Measurements from ENCODE around the gene ACOXL. TPM values are rescaled to one million over a fixed set of nuclear protein-coding genes. Genes with fewer than 3 reads are reported as not detected.

The ACOXL gene
- total RNA-seq, 1 donor from 2014 or later: not detected

- Histone ChIP-seq H3K36me3 (ENCODE audit: control insufficient read depth in 3 of 3, insufficient read depth in 3 of 3, low read length in 3 of 3) (no peaks in the 10 kb centered on the region), H3K9ac (ENCODE audit: low read depth in 1 of 3, low read length in 3 of 3) (no peak overlapping the region), H3K27me3 (ENCODE audit: control insufficient read depth in 3 of 3, insufficient read depth in 3 of 3, low read length in 3 of 3) (no peaks in the 10 kb centered on the region), H3K4me1 (ENCODE audit: control insufficient read depth in 3 of 3, insufficient read depth in 3 of 3, low read length in 3 of 3) (peaks cover 34 to 45% (median 42%) of the 10 kb centered on the region in 3 donors), H3K4me3 (ENCODE audit: low read length in 3 of 3) (no peak overlapping the region), H3K9me3 (ENCODE audit: control insufficient read depth in 3 of 3, low read length in 3 of 3) (no peaks in the 10 kb centered on the region), H3K27ac (ENCODE audit: low read depth, low read length) (peak overlapping the region; percentile 59)
Observed at GRCh38 chr2:110771547-110772382, 39.4 kb downstream of the ACOXL start.

GRCh38 chr2:110772383-110772755 lies 40.0 kb downstream of the ACOXL start:
- no peaks in the 10 kb centered on the region for H3K9me3 ChIP-seq (ENCODE audit: control insufficient read depth in 3 of 3, low read length in 3 of 3)
- H3K4me1 ChIP-seq (ENCODE audit: control insufficient read depth in 3 of 3, insufficient read depth in 3 of 3, low read length in 3 of 3): peaks cover 34 to 51% (median 48%) of the 10 kb centered on the region in 3 donors
- H3K27ac ChIP-seq (ENCODE audit: low read depth, low read length): no peak overlapping the region
- H3K9ac ChIP-seq (ENCODE audit: low read depth in 1 of 3, low read length in 3 of 3): no peak overlapping the region
- no peaks in the 10 kb centered on the region for H3K36me3 ChIP-seq (ENCODE audit: control insufficient read depth in 3 of 3, insufficient read depth in 3 of 3, low read length in 3 of 3)
- H3K27me3 ChIP-seq (ENCODE audit: control insufficient read depth in 3 of 3, insufficient read depth in 3 of 3, low read length in 3 of 3): no peaks in the 10 kb centered on the region
- H3K4me3 ChIP-seq (ENCODE audit: low read length in 3 of 3): no peak overlapping the region

- peak overlapping the region in 2 of 3 donors; percentile 12 to 68 for H3K9ac ChIP-seq (ENCODE audit: low read depth in 1 of 3, low read length in 3 of 3)
- H3K27me3 ChIP-seq (ENCODE audit: control insufficient read depth in 3 of 3, insufficient read depth in 3 of 3, low read length in 3 of 3): no peaks in the 10 kb centered on the region
- H3K9me3 ChIP-seq (ENCODE audit: control insufficient read depth in 3 of 3, low read length in 3 of 3): no peaks in the 10 kb centered on the region
- no peaks in the 10 kb centered on the region for H3K36me3 ChIP-seq (ENCODE audit: control insufficient read depth in 3 of 3, insufficient read depth in 3 of 3, low read length in 3 of 3)
- peak overlapping the region; percentile 85 for H3K27ac ChIP-seq (ENCODE audit: low read depth, low read length)
- H3K4me1 ChIP-seq (ENCODE audit: control insufficient read depth in 3 of 3, insufficient read depth in 3 of 3, low read length in 3 of 3): peaks cover 34 to 60% (median 58%) of the 10 kb centered on the region in 3 donors
- peak overlapping the region in 1 of 3 donors; percentile 10 for H3K4me3 ChIP-seq (ENCODE audit: low read length in 3 of 3)
Observed at GRCh38 chr2:110773401-110773921, 41.1 kb downstream of the ACOXL start.

- H3K27me3 ChIP-seq (ENCODE audit: control insufficient read depth in 3 of 3, insufficient read depth in 3 of 3, low read length in 3 of 3): no peaks in the 10 kb centered on the region
- peaks cover 34 to 67% (median 59%) of the 10 kb centered on the region in 3 donors for H3K4me1 ChIP-seq (ENCODE audit: control insufficient read depth in 3 of 3, insufficient read depth in 3 of 3, low read length in 3 of 3)
Observed at GRCh38 chr2:110774701-110775100, 42.3 kb downstream of the ACOXL start.

GRCh38 chr2:110777531-110778311 lies 45.3 kb downstream of the ACOXL start:
- Histone ChIP-seq H3K4me1 (ENCODE audit: control insufficient read depth in 3 of 3, insufficient read depth in 3 of 3, low read length in 3 of 3) (peaks cover 11 to 39% (median 35%) of the 10 kb centered on the region in 3 donors), H3K9me3 (ENCODE audit: control insufficient read depth in 3 of 3, low read length in 3 of 3) (no peaks in the 10 kb centered on the region), H3K4me3 (ENCODE audit: low read length in 3 of 3) (no peak overlapping the region), H3K27ac (ENCODE audit: low read depth, low read length) (peak overlapping the region; percentile 62), H3K36me3 (ENCODE audit: control insufficient read depth in 3 of 3, insufficient read depth in 3 of 3, low read length in 3 of 3) (no peaks in the 10 kb centered on the region), H3K9ac (ENCODE audit: low read depth in 1 of 3, low read length in 3 of 3) (no peak overlapping the region), H3K27me3 (ENCODE audit: control insufficient read depth in 3 of 3, insufficient read depth in 3 of 3, low read length in 3 of 3) (no peaks in the 10 kb centered on the region)

More at GRCh38 chr2:110774701-110775100, 42.3 kb downstream of the ACOXL start:
- no peaks in the 10 kb centered on the region for H3K9me3 ChIP-seq (ENCODE audit: control insufficient read depth in 3 of 3, low read length in 3 of 3)
- no peak overlapping the region for H3K9ac ChIP-seq (ENCODE audit: low read depth in 1 of 3, low read length in 3 of 3)
- H3K4me3 ChIP-seq (ENCODE audit: low read length in 3 of 3): no peak overlapping the region
- no peaks in the 10 kb centered on the region for H3K36me3 ChIP-seq (ENCODE audit: control insufficient read depth in 3 of 3, insufficient read depth in 3 of 3, low read length in 3 of 3)
- H3K27ac ChIP-seq (ENCODE audit: low read depth, low read length): no peak overlapping the region

GRCh38 chr2:110780461-110780860 lies 48.1 kb downstream of the ACOXL start:
- Histone ChIP-seq H3K36me3 (ENCODE audit: control insufficient read depth in 3 of 3, insufficient read depth in 3 of 3, low read length in 3 of 3) (no peaks in the 10 kb centered on the region), H3K9ac (ENCODE audit: low read depth in 1 of 3, low read length in 3 of 3) (no peak overlapping the region), H3K27me3 (ENCODE audit: control insufficient read depth in 3 of 3, insufficient read depth in 3 of 3, low read length in 3 of 3) (no peaks in the 10 kb centered on the region), H3K9me3 (ENCODE audit: control insufficient read depth in 3 of 3, low read length in 3 of 3) (no peaks in the 10 kb centered on the region), H3K27ac (ENCODE audit: low read depth, low read length) (no peak overlapping the region), H3K4me1 (ENCODE audit: control insufficient read depth in 3 of 3, insufficient read depth in 3 of 3, low read length in 3 of 3) (peaks cover 0 to 24% (median 20%) of the 10 kb centered on the region in 3 donors), H3K4me3 (ENCODE audit: low read length in 3 of 3) (no peak overlapping the region)

- H3K4me1 ChIP-seq (ENCODE audit: control insufficient read depth in 3 of 3, insufficient read depth in 3 of 3, low read length in 3 of 3): peaks cover 0 to 8% (median 2%) of the 10 kb centered on the region in 3 donors
- no peak overlapping the region for H3K9ac ChIP-seq (ENCODE audit: low read depth in 1 of 3, low read length in 3 of 3)
- no peaks in the 10 kb centered on the region for H3K9me3 ChIP-seq (ENCODE audit: control insufficient read depth in 3 of 3, low read length in 3 of 3)
- no peak overlapping the region for H3K4me3 ChIP-seq (ENCODE audit: low read length in 3 of 3)
- H3K36me3 ChIP-seq (ENCODE audit: control insufficient read depth in 3 of 3, insufficient read depth in 3 of 3, low read length in 3 of 3): no peaks in the 10 kb centered on the region
- no peaks in the 10 kb centered on the region for H3K27me3 ChIP-seq (ENCODE audit: control insufficient read depth in 3 of 3, insufficient read depth in 3 of 3, low read length in 3 of 3)
- H3K27ac ChIP-seq (ENCODE audit: low read depth, low read length): no peak overlapping the region
Observed at GRCh38 chr2:110783196-110783873, 51.0 kb downstream of the ACOXL start.

GRCh38 chr2:110784047-110784631 lies 51.8 kb downstream of the ACOXL start:
- H3K4me1 ChIP-seq (ENCODE audit: control insufficient read depth in 3 of 3, insufficient read depth in 3 of 3, low read length in 3 of 3): peaks cover 0 to under 1% (median 0%) of the 10 kb centered on the region in 3 donors
- H3K4me3 ChIP-seq (ENCODE audit: low read length in 3 of 3): no peak overlapping the region
- H3K9me3 ChIP-seq (ENCODE audit: control insufficient read depth in 3 of 3, low read length in 3 of 3): no peaks in the 10 kb centered on the region
- no peak overlapping the region for H3K27ac ChIP-seq (ENCODE audit: low read depth, low read length)
- H3K27me3 ChIP-seq (ENCODE audit: control insufficient read depth in 3 of 3, insufficient read depth in 3 of 3, low read length in 3 of 3): no peaks in the 10 kb centered on the region
- no peaks in the 10 kb centered on the region for H3K36me3 ChIP-seq (ENCODE audit: control insufficient read depth in 3 of 3, insufficient read depth in 3 of 3, low read length in 3 of 3)
- no peak overlapping the region for H3K9ac ChIP-seq (ENCODE audit: low read depth in 1 of 3, low read length in 3 of 3)

GRCh38 chr2:110785439-110785838 lies 53.1 kb downstream of the ACOXL start:
- Histone ChIP-seq H3K4me1 (ENCODE audit: control insufficient read depth in 3 of 3, insufficient read depth in 3 of 3, low read length in 3 of 3) (no peaks in the 10 kb centered on the region), H3K9ac (ENCODE audit: low read depth in 1 of 3, low read length in 3 of 3) (no peak overlapping the region), H3K27ac (ENCODE audit: low read depth, low read length) (no peak overlapping the region), H3K36me3 (ENCODE audit: control insufficient read depth in 3 of 3, insufficient read depth in 3 of 3, low read length in 3 of 3) (no peaks in the 10 kb centered on the region), H3K9me3 (ENCODE audit: control insufficient read depth in 3 of 3, low read length in 3 of 3) (no peaks in the 10 kb centered on the region), H3K27me3 (ENCODE audit: control insufficient read depth in 3 of 3, insufficient read depth in 3 of 3, low read length in 3 of 3) (peaks cover 0 to under 1% (median 0%) of the 10 kb centered on the region in 3 donors), H3K4me3 (ENCODE audit: low read length in 3 of 3) (no peak overlapping the region)
